Stimulated activated CD4-positive, alpha-beta T cell treated with anti-CD3 and anti-CD28 coated beads, Interleukin-15, amount 100 ng/mL, for 48 hours (primary cell): Measurements from ENCODE around the gene PCSK9.

Experiments used
- DNase-seq, 2 donors: peaks; one replicate each; pipeline ENCODE4 v3.0.0-alpha.2; 2020; ENCODE audit warnings: low read depth in 2 of 2

Gene PCSK9

DNA sequence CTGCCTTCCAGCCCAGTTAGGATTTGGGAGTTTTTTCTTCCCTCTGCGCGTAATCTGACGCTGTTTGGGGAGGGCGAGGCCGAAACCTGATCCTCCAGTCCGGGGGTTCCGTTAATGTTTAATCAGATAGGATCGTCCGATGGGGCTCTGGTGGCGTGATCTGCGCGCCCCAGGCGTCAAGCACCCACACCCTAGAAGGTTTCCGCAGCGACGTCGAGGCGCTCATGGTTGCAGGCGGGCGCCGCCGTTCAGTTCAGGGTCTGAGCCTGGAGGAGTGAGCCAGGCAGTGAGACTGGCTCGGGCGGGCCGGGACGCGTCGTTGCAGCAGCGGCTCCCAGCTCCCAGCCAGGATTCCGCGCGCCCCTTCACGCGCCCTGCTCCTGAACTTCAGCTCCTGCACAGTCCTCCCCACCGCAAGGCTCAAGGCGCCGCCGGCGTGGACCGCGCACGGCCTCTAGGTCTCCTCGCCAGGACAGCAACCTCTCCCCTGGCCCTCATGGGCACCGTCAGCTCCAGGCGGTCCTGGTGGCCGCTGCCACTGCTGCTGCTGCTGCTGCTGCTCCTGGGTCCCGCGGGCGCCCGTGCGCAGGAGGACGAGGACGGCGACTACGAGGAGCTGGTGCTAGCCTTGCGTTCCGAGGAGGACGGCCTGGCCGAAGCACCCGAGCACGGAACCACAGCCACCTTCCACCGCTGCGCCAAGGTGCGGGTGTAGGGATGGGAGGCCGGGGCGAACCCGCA lies at the start of gene PCSK9:
PCSK9 (plus strand) TSS at position 207 of the 741 bp plus-strand sequence; CDS start at position 497, 290 bp downstream.
- no peak for DNase-seq

DNA sequence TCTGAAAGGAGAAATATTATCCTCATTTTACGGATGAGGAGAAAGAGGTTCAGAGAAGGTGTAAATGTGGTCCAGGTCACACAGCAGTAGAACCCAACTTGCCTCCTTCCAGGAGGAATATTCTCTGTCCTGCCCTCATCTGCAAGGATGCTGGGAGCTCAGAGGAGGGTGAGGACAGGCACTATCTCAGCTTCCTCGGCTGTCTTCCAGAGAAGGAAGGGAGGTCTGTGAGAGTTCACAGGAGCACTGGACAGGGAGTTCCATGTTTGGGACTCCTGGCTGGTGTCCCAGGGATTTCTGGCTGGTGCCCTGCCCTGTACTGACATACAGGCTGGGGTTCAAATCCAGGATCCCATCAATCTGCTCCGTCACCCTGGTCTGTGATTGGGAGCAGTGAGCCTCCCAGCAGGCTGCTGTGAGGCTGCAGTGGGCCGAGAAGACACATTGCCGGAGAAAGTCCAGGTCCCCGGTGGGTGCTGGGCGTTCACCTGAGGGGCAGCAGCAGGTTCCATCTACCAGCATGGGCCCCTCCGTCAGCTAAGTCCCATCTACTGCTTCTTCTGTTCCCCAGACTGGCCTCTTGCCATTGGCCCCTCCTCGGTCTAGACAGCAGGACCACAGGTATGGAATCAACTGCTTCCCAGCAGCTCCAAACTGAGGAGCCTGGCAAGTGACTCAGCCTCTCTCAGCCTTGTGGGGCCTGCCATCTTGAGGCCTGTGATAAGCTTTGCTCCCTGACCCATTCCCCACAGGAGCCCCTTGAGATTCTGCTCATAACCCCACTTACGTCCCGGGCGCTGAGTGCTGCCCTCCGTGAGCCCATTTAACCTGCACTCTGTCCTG lies 49.2 kb upstream of the PCSK9 start:
- no peak for DNase-seq

DNA sequence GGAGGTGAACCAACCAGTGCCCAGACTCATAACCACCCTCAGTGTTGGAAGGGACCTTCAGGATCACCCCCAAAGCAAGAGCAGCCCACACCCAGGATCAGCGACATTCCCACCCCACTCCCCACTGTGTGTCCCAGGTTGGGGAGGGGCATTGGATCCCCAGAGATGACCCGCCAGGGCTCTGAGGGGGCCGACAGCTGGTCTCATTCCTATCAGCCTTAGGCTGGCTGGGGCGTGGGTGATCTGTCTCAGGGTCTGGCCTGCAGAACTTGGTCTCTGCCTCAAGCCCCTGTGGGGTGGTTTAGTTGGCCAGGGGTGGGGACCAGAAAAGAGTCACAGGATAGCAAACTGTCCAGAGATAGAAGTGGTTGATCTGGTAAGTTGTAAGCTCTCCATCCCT lies 48.4 kb upstream of the PCSK9 start:
- DNase-seq = no peak

DNA sequence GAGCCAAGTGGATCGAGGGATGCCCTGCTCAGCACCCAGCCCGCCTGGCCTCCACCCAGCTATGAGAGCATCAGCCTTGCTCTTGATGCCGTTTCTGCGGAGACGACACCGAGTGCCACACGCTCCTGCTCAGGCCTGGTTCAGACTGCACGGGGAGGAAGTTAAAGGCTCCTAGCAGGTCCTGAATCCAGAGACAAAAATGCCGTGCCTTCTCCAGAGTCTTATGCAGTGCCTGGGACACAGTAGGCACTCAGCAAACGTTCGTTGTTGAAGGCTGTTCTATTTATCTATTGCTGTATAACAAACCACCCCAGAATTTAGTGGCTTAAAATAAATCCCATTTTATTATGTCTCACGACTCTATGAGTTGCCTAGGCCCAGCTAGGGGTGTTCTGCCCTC lies 47.4 kb upstream of the PCSK9 start:
- DNase-seq = no peak

DNA sequence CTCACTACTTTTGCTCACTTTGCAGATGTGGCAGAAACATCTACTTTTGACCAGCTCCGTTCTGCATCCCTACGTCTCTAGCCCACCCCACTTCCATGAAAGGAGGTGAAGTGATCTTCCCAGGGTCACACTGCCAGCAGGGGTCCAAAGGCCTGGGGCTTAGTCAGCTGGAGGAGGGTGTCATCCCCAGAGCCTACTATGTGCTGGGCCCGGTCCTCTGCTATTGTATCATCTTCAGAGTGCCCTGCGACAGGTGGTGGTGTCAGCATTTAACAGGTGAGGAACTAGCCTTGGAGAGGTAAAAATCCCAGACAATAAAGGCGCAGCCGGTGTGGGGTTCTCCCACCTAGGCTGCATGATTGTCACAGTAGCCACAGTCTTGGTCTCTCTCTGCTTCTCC lies 46.2 kb upstream of the PCSK9 start:
- DNase-seq = no peak

DNA sequence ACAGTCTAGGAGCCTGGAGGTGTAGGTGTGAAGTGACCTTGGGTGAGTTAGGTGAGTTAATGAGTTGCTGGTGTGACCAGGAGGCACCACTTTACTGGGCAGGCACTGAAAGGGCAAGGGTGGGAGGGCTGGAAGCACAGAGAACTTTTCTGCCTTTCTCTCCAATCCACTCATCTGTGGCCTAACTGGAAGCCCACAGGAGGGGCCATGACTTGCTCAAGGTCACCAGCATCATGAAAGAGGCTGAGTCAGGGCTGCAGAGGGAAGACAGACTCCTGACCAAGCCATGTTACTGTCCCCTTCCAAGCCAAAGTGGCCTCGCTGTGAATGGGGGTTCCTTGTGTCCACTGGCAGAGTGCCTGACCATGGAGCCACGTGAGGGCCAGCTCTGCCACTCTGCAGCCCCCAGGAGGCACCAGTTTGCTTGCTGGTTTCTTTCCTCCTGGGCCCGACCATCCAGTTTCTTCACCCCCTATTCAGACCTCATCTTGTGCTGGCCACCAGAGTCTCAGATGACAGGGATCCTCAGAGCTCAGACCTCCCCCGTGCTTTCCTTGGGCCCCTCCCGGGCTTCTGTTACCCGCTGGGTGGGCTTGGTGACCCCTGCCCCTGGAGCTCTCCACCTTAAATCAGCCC lies 44.9 kb upstream of the PCSK9 start:
- DNase-seq = no peak

DNA sequence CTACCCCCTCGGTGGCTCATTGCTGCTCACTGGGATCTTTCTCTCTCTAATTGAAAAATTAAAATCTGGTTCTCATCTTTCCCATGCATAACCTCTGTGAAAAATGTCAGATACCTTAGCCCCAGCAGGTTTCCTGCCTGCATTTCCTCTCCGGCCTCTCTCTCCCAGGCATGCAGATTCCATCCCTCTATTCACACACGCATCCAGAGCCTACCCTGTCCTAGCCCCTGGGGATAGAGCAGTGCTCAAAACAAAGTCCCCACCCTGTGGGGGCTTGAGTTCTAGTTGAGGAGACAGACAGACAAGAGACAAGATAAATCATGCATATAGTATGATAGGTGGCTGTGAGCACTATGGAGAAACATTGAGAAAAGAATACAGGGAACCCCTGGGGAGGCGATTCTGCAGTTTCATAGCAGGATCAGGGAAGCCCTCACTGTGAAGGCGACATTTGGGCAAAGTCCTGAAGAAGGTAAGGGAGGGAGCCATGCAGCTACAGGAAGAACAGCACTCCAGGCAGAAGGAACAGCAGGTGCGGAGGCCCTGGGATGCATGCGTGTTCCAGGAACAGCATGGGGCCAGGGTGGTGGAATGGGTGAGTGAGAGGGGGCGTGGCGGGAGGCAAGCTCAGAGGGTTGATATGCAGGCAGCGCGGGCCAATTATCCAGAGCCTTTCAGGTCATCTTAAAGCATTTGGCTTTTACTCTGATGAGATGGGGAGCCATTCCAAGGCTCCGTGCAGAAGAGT lies 44.2 kb upstream of the PCSK9 start:
- DNase-seq = no peak

DNA sequence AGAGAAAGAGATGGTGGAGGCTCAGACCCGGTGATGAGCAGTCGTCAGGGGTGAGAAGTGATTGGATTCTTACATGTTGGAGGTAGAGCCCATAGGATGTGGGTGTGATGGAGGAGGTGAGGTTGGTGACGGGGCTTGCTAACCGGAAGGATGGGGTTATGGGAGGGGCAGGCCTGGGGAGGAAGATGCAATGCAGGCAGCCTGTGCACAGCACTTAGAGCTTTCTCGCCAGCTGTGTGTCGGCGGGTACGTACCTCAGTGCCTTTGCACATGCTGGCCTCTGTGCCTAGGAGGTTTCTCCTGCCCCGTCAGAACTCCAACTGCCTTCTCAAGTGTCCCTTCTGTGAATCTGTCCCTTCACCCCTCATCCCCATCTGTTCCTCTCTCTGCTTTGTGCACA lies 43.5 kb upstream of the PCSK9 start:
- DNase-seq = peak in 1 of 2 donors; percentile 21

DNA sequence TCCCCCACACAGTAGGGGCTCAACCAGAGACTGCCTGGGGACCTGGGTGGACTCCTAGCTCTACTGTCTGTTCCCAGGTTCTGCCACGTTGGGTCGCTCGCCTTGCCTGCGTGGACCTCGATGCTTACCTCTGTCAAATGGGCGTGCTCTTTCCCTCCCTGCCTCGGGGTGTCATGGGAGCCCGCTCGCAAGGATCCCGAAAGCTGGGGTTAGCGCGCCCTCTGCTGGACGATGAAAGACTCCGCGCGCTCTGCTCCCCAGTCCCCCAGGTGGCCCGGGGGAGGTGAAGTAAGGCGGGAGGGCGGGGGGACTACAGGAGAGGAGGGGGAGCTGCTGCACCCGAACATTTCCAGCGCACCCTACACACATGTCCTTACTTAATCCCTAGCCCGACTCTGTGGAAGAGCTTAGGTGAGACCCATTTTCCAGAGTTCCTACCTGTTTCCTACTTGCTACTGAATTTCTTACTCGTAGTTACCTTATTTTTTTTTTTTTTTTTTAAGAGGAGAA lies 42.9 kb upstream of the PCSK9 start:
- DNase-seq = peak; percentile 67 to 79

DNA sequence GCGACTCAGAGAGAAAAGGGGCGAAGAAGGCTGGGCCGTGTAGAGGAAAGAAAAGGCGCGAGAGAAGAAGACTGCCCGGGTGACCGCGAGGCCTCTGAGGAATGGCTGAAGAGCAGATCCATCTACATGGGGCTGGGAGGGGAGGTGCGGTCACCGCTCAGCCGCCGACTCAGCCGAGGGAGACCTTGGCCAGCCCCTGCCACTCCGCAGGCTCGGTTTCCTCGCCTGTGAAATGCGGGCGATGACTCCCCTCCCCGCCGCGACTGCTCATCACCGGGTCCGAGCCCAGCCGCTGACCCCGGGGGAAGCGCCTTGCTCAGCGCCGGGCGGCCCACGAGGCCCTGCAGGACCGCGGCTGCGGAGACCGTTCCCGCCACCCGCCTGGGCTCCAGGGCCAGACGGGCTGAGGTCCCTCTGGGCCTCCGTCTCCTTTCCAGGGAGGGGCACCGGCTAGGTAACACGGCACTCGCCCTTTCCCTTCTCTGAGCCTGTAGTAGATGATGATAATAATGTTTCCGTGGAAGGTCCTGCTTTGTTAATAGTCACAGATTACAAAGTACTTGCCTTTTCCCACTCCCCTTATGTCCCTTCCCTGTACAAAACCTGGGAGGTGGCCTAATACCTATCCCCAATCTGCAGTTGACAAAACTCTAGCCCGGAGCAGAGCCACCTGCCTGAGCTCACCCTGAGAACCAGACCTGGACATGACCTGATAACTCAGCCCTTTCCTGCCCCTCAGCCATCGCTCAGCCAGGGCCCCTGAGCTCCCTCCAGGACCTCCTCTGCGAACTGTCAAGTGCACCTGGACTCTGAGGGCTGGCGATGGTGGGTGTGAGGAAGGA lies 42.3 kb upstream of the PCSK9 start:
- DNase-seq = no peak

DNA sequence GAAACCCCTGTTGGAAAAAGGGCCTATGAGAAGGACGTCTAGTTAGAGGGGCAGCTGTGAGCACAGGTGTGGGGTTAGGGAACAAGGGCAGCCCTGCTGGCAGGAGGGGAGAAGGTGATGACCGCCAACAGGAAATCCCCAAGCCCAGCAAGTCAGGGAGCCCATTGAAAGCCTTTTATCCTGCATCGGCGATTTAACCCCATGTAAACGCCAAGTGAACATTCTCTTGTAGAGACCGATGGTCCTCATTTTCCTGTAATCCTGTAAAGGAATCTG lies 41.7 kb upstream of the PCSK9 start:
- DNase-seq = no peak

DNA sequence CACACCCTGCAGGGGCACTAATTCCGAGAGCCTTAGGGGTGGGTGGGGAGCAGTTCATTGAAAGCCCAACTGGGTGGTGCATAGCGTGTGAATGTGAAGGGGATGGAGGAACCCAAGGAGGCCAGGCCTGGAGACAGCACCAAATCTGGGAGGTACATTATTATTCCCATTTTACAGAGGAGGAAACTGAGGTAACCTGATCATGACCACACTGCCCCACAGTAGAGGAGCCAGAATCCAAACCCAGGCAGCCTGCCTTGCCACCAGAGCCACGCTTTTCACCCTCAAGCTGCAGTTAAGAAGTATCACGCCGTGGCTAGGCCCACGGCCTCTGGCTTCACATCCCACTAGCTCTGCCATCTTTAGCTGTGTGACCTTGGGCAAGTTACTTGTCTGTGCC lies 41.2 kb upstream of the PCSK9 start:
- DNase-seq = no peak

DNA sequence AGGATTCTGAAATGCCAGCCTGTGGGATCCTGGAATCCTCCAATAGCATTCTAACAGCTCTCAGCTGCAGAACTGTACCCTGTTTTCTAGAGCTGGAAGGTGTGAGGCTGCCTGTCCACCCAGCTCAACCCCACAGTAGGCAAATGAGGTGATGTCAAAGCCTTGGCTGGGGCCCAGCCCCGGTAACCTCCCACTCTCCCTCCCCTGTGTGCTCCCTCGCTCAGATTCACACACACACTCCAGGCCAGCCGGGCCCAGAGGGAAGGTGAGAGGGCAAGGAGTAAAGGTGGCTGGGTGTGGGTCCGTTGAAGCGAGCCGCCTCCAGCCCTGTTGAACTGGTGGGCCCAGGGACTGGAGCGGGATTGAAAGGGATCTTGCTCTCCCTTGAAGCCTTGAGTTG lies 40.7 kb upstream of the PCSK9 start, which contains the start of gene BSND:
BSND (plus strand) TSS at position 257 of the 400 bp plus-strand sequence. CDS start 254 bp downstream, outside the sequence.
- no peak for DNase-seq

DNA sequence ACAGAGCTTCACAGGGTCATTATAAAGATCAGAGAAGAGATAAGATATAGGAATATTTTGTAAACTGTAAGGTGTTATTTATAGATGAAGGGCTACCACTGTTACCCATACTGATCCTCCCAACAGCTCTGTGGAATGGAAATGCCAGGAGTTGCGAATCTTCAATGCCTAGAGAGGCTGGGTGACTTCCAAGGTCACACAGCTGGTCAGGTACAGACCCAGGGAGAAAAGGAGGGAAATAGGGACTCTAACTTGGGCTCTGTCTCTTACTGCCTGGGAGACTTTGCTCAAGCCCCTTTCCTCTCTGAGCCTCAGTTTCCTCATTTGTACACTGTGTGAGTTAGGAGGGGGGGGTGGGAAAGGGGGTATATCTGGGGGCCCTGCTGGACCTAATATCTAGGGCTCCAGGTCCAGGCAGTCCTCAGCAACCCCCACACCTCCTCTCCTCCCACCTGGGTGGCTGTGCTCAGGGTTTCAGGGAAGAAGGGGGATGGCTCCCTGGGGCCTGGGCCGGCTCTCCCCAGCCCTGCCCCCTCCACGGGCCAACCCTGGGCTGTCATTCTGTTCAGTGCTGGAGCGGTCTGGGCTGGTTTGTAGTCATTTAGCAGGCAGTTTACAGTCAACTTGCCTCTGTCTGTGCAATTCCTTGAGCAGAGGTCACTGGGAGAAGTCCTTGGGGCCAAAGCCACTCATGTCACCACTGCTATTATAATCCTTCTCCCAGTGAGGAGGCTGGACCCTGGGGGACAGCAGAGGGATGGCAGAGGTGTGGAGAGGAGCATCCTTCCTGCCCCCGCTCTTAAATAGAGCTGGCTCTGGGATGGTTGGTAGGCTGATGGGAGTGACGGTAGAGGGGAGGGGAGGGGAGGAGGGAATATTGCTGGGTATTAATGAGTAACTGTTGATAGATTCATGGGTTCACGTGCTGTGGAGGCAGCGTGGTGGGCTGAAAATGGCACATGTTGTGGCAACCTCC lies 39.0 kb upstream of the PCSK9 start:
- no peak for DNase-seq

DNA sequence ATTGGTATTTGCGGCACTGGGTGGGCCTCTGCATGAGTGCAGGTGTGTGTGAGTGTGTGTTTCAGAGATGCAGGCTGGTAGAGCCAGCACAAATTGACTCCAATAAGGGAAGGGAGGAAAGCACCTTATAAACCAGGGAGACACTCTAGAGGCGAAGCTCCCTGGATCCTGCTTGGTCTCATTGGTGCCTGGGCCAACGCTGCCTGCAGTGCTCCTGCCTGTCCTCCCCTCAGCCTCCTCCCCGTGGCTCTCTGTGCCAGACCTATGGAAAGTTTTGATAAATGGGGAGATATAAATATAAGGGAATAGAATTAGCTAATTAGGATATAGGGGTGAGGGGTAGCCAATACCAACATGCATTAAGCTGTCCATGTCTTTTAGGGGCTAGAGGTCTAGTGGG lies 38.0 kb upstream of the PCSK9 start:
- no peak for DNase-seq

DNA sequence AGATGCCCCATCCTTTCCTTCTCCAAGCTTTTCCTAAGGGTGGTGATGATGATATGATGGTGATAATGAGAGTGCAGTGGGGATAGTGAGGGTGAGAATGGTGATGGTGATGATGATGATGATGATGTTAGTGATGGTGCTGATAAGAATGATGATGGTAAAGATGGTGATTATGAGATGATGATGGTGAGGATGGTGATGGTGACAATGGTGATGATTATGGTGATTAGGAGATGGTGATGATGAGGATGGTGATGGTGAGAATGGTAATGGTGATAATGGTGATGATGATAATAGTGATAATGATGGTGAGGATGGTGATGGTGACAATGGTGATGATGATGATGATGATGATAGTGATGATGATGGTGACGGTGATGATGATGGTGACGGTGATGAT lies 36.7 kb upstream of the PCSK9 start:
- no peak for DNase-seq

DNA sequence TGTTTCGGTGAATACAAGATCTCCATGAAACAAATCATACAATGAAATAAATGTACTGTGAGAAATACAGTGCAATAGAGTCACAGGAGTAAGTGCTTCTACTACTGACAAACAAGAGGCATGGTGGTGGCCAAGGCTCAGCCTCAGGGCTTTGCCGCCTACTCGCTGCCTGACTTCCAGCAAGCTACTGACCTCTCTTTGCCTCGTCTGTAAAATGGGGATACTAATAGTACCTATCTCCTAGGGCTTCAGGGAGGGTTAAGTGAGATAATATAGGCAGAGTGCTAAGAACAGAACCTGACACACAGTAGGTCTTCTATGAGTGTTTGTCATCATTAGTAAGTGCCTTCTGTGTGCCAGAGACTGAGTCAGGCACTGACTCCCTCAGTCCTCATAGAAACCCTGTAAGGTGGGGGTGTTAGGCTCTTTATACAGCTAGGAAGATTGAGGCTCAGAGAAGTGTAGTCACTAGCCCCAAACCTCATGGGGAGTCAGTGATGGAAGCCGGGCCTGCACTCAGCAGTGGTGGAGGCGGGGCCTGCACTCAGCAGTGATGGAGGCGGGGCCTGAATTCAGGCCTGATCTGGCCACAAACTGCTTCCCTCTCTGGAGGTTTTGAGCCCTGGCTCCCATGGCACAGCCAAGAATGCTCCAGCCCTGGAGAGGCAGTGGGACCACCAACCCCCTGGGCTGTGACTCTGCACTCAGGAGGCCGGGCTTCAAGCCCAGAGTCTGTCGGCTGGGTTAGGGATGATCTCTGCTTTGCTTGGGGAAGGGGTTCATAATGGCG lies 33.8 kb upstream of the PCSK9 start:
- DNase-seq = no peak

DNA sequence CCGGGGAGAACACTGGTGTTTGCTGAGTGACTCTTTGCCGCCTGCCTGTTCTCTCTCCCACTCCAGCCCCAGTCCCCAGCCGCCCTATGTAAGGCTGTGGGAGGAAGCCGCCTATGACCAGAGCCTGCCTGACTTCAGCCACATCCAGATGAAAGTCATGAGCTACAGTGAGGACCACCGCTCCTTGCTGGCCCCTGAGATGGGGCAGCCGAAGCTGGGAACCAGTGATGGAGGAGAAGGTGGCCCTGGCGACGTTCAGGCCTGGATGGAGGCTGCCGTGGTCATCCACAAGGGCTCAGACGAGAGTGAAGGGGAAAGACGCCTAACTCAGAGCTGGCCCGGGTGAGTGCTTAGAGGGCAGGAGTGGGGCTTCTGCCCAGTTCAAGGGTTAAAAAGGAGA lies 32.4 kb upstream of the PCSK9 start:
- DNase-seq = no peak

DNA sequence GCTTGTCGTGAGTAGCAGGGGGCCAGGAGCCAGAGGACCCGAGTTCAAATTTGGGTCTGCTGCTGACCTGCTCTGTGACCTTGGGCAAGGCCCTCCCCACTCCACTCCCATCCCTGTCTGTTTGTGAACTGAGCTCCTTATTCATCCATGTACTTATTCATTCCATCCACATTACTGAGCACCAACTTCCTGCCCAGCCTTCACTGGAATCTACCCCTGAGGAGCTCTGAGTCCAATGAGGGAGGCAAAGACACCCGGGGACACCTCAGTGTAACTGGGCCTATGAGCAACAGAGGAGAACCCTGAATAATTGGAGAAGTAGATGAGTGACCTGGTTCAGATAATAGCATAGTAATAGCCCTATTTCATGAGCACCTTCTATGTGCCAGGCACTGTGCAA lies 31.7 kb upstream of the PCSK9 start:
- DNase-seq = no peak
